SK-N-SH (cell line): Measurements from ENCODE around the gene AMHR2. TPM values are rescaled to one million over a fixed set of nuclear protein-coding genes. Genes with fewer than 3 reads are reported as not detected.
"Not testable (repeated sequence)": the region's sequence is repeated elsewhere in the genome, so short reads cannot be mapped to it uniquely, and the experiment has no call there.

Experiments used
- CTCF ChIA-PET: fragments of 300-600, 350-600 bp; formaldehyde crosslinking; extraction: SDS; loops from one replicate; lab custom pipeline; 2021; lab: Yijun Ruan, JAX
- POLR2A ChIA-PET: fragments of 350-600 bp; sonication (Branson Sonifier 250); formaldehyde crosslinking; extraction: SDS; loops from one replicate; lab custom pipeline; 2020; ENCODE audit warnings: antibody characterized with exemption, inconsistent platforms; lab: Yijun Ruan, JAX
- DNase-seq: peaks from one replicate; pipeline ENCODE4 v3.0.0; 2012
- H2AFZ ChIP-seq: fragments of 200-600 bp; sonication (generic); 2 replicates; pipeline ENCODE4 v1.8.1; 2016; ENCODE audit warnings: antibody characterized with exemption, mild to moderate bottlenecking, low read depth
- H3F3A ChIP-seq: fragments of 200-600 bp; sonication (generic); replicated peaks from 2 replicates; pipeline ENCODE3; 2016; ENCODE audit warnings: antibody characterized with exemption, mild to moderate bottlenecking; ENCODE audit not compliant: insufficient read depth
- H3K27ac ChIP-seq, 2 experiments: fragments of 200-500 bp in 1 of 2; fragments of 200-600 bp in 1 of 2; sonication (Bioruptor generic) in 1 of 2; sonication (generic), shearing (Covaris generic) in 1 of 2; 2 replicates each; pipeline versions ENCODE4 v1.5.1 to v1.6.1; 2014 to 2016; ENCODE audit warnings: low read depth in 2 of 2, inconsistent platforms in 1 of 2, low read length in 1 of 2, mild to moderate bottlenecking in 1 of 2, mixed read lengths in 1 of 2
- H3K27me3 ChIP-seq: fragments of 200-600 bp; sonication (generic), shearing (Covaris generic); 2 replicates; pipeline ENCODE4 v1.6.1; 2016; ENCODE audit warnings: mixed run types; ENCODE audit not compliant: insufficient read depth
- H3K36me3 ChIP-seq, 2 experiments: fragments of 200-500 bp in 1 of 2; fragments of 200-600 bp in 1 of 2; sonication (Bioruptor generic) in 1 of 2; sonication (generic) in 1 of 2; replicated peaks in 1 of 2; 2 replicates each; pipeline versions ENCODE3 to v1.5.1; 2014 to 2016; ENCODE audit warnings: low read length in 1 of 2, mild to moderate bottlenecking in 1 of 2; ENCODE audit not compliant: insufficient read depth in 2 of 2, control insufficient read depth in 1 of 2
- H3K4me1 ChIP-seq, 2 experiments: fragments of 200-500 bp in 1 of 2; fragments of 200-600 bp in 1 of 2; sonication (Bioruptor generic) in 1 of 2; sonication (generic), shearing (Covaris generic) in 1 of 2; 2 replicates each; pipeline versions ENCODE4 v1.5.1 to v1.6.1; 2014 to 2016; ENCODE audit warnings: low read depth in 1 of 2, low read length in 1 of 2, mixed run types in 1 of 2; ENCODE audit not compliant: insufficient read depth in 2 of 2, control insufficient read depth in 1 of 2
- H3K4me2 ChIP-seq: fragments of 200-600 bp; sonication (generic), shearing (Covaris generic); 2 replicates; pipeline ENCODE4 v1.6.1; 2017; ENCODE audit warnings: mixed run types
- H3K4me3 ChIP-seq, 2 experiments: fragments of 200-500 bp in 1 of 2; fragments of 200-600 bp in 1 of 2; sonication (Bioruptor generic) in 1 of 2; sonication (generic), shearing (Covaris generic) in 1 of 2; 2 replicates each; pipeline versions ENCODE4 v1.5.1 to v1.8.1; 2014 to 2016; ENCODE audit warnings: low read depth in 2 of 2, inconsistent platforms in 1 of 2, low read length in 1 of 2, mild to moderate bottlenecking in 1 of 2, mixed read lengths in 1 of 2, moderate library complexity in 1 of 2
- H3K79me2 ChIP-seq: fragments of 200-600 bp; sonication (generic); 2 replicates; pipeline ENCODE4 v1.8.1; 2017; ENCODE audit warnings: mild to moderate bottlenecking; ENCODE audit not compliant: insufficient read depth
- H3K9ac ChIP-seq: fragments of 200-600 bp; sonication (generic); 2 replicates; pipeline ENCODE4 v1.6.1; 2017; ENCODE audit warnings: mixed run types
- H3K9me2 ChIP-seq: fragments of 200-600 bp; sonication (generic); 2 replicates; pipeline ENCODE4 v1.6.1; 2017; ENCODE audit warnings: mixed run types
- H3K9me3 ChIP-seq: fragments of 200-600 bp; sonication (generic); 2 replicates; pipeline ENCODE4 v1.6.1; 2017; ENCODE audit warnings: mixed run types, mild to moderate bottlenecking, moderate library complexity
- H4K20me1 ChIP-seq: fragments of 200-600 bp; sonication (generic); 2 replicates; pipeline ENCODE4 v1.6.1; 2017; ENCODE audit warnings: mild to moderate bottlenecking, mixed run types; ENCODE audit not compliant: insufficient read depth
- CHD2 ChIP-seq: fragments of 150-350 bp; IDR thresholded peaks from 2 replicates; pipeline ENCODE4 v1.6.1; 2018; ENCODE audit warnings: low read length; ENCODE audit not compliant: partially characterized antibody
- EP300 ChIP-seq, 2 experiments: IDR thresholded peaks; 2 replicates each; pipeline versions ENCODE4 v1.4.0 to v1.6.1; 2012; ENCODE audit warnings: borderline replicate concordance in 1 of 2, low read depth in 1 of 2, low read length in 1 of 2
- EZH2phosphoT487 ChIP-seq: fragments of 200-600 bp; sonication (generic); IDR thresholded peaks from 2 replicates; pipeline ENCODE4 v1.6.1; 2017; ENCODE audit warnings: low read depth, mixed run types, mild to moderate bottlenecking, antibody characterized with exemption, moderate library complexity, borderline replicate concordance
- FOXJ3 ChIP-seq: sonication (generic); formaldehyde crosslinking; IDR thresholded peaks from 2 replicates; pipeline ENCODE4 v1.5.1; 2020; ENCODE audit warnings: mild to moderate bottlenecking, missing genetic modification reagents
- FOXM1 ChIP-seq: IDR thresholded peaks from 2 replicates; pipeline ENCODE4 v1.4.0; 2012; ENCODE audit warnings: low read depth, mild to moderate bottlenecking
- GABPA ChIP-seq: IDR thresholded peaks from 2 replicates; pipeline ENCODE4 v1.4.0; 2012; ENCODE audit warnings: low read depth, mild to moderate bottlenecking
- GATA2 ChIP-seq: sonication (generic); formaldehyde crosslinking; IDR thresholded peaks from 2 replicates; pipeline ENCODE4 v1.5.0; 2020; ENCODE audit warnings: mild to moderate bottlenecking, missing genetic modification reagents
- MXI1 ChIP-seq: IDR thresholded peaks from 2 replicates; pipeline ENCODE4 v1.6.1; 2012; ENCODE audit warnings: mild to moderate bottlenecking, low read depth, low read length, improper control_type of control experiment
- NFIC ChIP-seq: IDR thresholded peaks from 2 replicates; pipeline ENCODE4 v1.4.0; 2012; ENCODE audit warnings: borderline replicate concordance
- NRF1 ChIP-seq: IDR thresholded peaks from 2 replicates; pipeline ENCODE4 v1.6.1; 2012; ENCODE audit warnings: low read depth, mild to moderate bottlenecking, low read length
- POLR2AphosphoS5 ChIP-seq: IDR thresholded peaks from 2 replicates; pipeline ENCODE4 v1.6.1; 2012; ENCODE audit warnings: low read depth, low read length
- RCOR1 ChIP-seq: fragments of 150-350 bp; IDR thresholded peaks from 2 replicates; pipeline ENCODE4 v1.6.1; 2017; ENCODE audit warnings: antibody characterized with exemption, low read length
- REST ChIP-seq: IDR thresholded peaks from 2 replicates; pipeline ENCODE4 v1.6.1; 2012; ENCODE audit warnings: mild to moderate bottlenecking, low read depth, low read length, moderate library complexity
- SMC3 ChIP-seq: IDR thresholded peaks from 2 replicates; pipeline ENCODE4 v1.6.1; 2012; ENCODE audit warnings: low read depth, low read length, improper control_type of control experiment
- TAF1 ChIP-seq: IDR thresholded peaks from 2 replicates; pipeline ENCODE4 v1.6.1; 2012; ENCODE audit warnings: low read depth, mild to moderate bottlenecking, low read length, moderate library complexity, borderline replicate concordance
- USF1 ChIP-seq: IDR thresholded peaks from 2 replicates; pipeline ENCODE4 v1.4.0; 2012; ENCODE audit warnings: low read depth, borderline replicate concordance
- WGBS: methylation state at CpG from one replicate; pipeline ENCODE4 v1.1.6; 2017; ENCODE audit warnings: low lambda C conversion rate; 5-methylcytosine and 5-hydroxymethylcytosine counted together
- polyA plus RNA-seq, 3 experiments: library from polyadenylated mRNA; depleted of rRNA; stranded (reverse); fragments of >200 nt; gene quantifications; 2 replicates each; pipeline ENCODE4 v1.2.3, GENCODE V29; 2012

Gene AMHR2
- polyA plus RNA-seq, 1 of the 3 experiments (the other 2 are of a cell fraction) = 0.03 TPM

GRCh38 chr12:53443955-53444354 lies 20.3 kb downstream of the AMHR2 start (continued):
- TF ChIP-seq REST (no peak), TAF1 (no peak)

- H3K4me1 ChIP-seq, H3K9me3 ChIP-seq, H3K9me2 ChIP-seq, H3K4me3 ChIP-seq, H3K4me2 ChIP-seq, H3K9ac ChIP-seq, H3K27ac ChIP-seq, DNase-seq, H3K27me3 ChIP-seq, H4K20me1 ChIP-seq, H2AFZ ChIP-seq, POLR2A ChIA-PET: not testable (repeated sequence)
- Histone ChIP-seq H3F3A (peaks cover 11% of the 10 kb centered on the region), H3K36me3 (peaks cover 11 to 20% of the 10 kb centered on the region in 2 experiments), H3K79me2 (peaks cover 34% of the 10 kb centered on the region)
- CTCF ChIA-PET = interaction anchor here (1.1 to 1.6 kb wide), 2 partner anchors 23 to 93 kb away, joined by 3 read pairs; no protein-coding TSS in a partner anchor
- 96% methylated on average over 11 of the region's 11 CpGs for WGBS
Observed at GRCh38 chr12:53444593-53445325, 21.1 kb downstream of the AMHR2 start.

GRCh38 chr12:53450936-53451335 lies 27.3 kb downstream of the AMHR2 start:
- H3F3A ChIP-seq = peaks cover 6% of the 10 kb centered on the region

More at GRCh38 chr12:53450936-53451335, 27.3 kb downstream of the AMHR2 start:
- H3K4me1 ChIP-seq = peaks cover 10 to 13% of the 10 kb centered on the region in 2 experiments; a peak in 3 of 4 replicates
- H3K9me3 ChIP-seq = no peaks in the 10 kb centered on the region
- H3K79me2 ChIP-seq = peaks cover 38% of the 10 kb centered on the region
- H3K27me3 ChIP-seq = no peaks in the 10 kb centered on the region
- no peak for DNase-seq
- no peaks in the 10 kb centered on the region for H3K9me2 ChIP-seq
- TF ChIP-seq FOXJ3 (CRISPR knock-in tag) = no peak
- no peak for TF ChIP-seq USF1
- TF ChIP-seq FOXM1 = no peak
- TF ChIP-seq CHD2 = no peak
- TF ChIP-seq EP300 (IDR thresholded peaks at IDR 0.05; ENCODE audit: borderline replicate concordance in 1 of 2, low read depth in 1 of 2, low read length in 1 of 2) = no peak
- no peak for TF ChIP-seq MXI1
- TF ChIP-seq TAF1 = no peak
- no peak for TF ChIP-seq NFIC
- no peak for TF ChIP-seq EZH2phosphoT487
- TF ChIP-seq GATA2 (CRISPR knock-in tag) = no peak
- no peak for TF ChIP-seq NRF1
- TF ChIP-seq POLR2AphosphoS5 = no peak
- no peak for TF ChIP-seq RCOR1
- TF ChIP-seq REST = no peak
- no peak for TF ChIP-seq GABPA
- no peak for TF ChIP-seq SMC3
- POLR2A ChIA-PET = interaction anchor here (0.5 to 1.5 kb wide), 4 partner anchors 50 to 106 kb away, joined by 3 to 5 read pairs (median 4); partner anchors contain the start of gene TARBP2
- no peak overlapping the region for H3K27ac ChIP-seq
- H3K36me3 ChIP-seq = peaks cover 25 to 31% of the 10 kb centered on the region in 2 experiments
- H4K20me1 ChIP-seq = peaks cover 35% of the 10 kb centered on the region
- H3K9ac ChIP-seq = no peak overlapping the region
- 91% methylated on average over 7 of the region's 7 CpGs for WGBS
- no peak overlapping the region for H3K4me3 ChIP-seq
- no peak overlapping the region for H3K4me2 ChIP-seq
- CTCF ChIA-PET = interaction anchor here (0.6 to 2.0 kb wide), 13 partner anchors 10 to 149 kb away, joined by 3 to 13 read pairs (median 6); partner anchors contain the start of genes AAAS, MAP3K12 and PRR13
- H2AFZ ChIP-seq = no peak overlapping the region
